H7 (cell line): ENCODE results near the gene SLC35E3. TPM values are rescaled to one million over a fixed set of nuclear protein-coding genes. Genes with fewer than 3 reads are reported as not detected.

Experiments used
- DNase-seq: peaks from one replicate; pipeline ENCODE4 v3.0.0; 2012
- H3K27me3 ChIP-seq: 2 replicates; pipeline ENCODE4 v1.6.0; 2011; ENCODE audit warnings: mild to moderate bottlenecking, low read length; ENCODE audit not compliant: control insufficient read depth, insufficient read depth
- H3K36me3 ChIP-seq: replicated peaks from 2 replicates; pipeline ENCODE4 v1.5.1; 2011; ENCODE audit warnings: low read length; ENCODE audit not compliant: control insufficient read depth, insufficient read depth
- H3K4me3 ChIP-seq: 2 replicates; pipeline ENCODE4 v1.5.1; 2011; ENCODE audit warnings: low read depth, mild to moderate bottlenecking, control low read depth, low read length, moderate library complexity; ENCODE audit not compliant: insufficient read depth
- total RNA-seq: library from RNA; depleted of rRNA; stranded (reverse); fragments of >200 nt; shearing (Covaris generic); gene quantifications from 2 replicates; pipeline ENCODE4 v1.2.3, GENCODE V29; 2014

Gene SLC35E3
- total RNA-seq, 1 experiment from 2014 or later: 3.8 TPM

GRCh38 chr12:68761442-68761812 is 15.5 kb downstream of the SLC35E3 start:
- no peak for DNase-seq
- no peaks in the 10 kb centered on the region for H3K27me3 ChIP-seq
- H3K36me3 ChIP-seq: peaks cover 2% of the 10 kb centered on the region
- H3K4me3 ChIP-seq: no peak overlapping the region

GRCh38 chr12:68761901-68762630 is 16.1 kb downstream of the SLC35E3 start:
- Histone ChIP-seq H3K4me3 (no peak overlapping the region), H3K27me3 (no peaks in the 10 kb centered on the region), H3K36me3 (peaks cover 2% of the 10 kb centered on the region)
- no peak for DNase-seq

GRCh38 chr12:68762691-68763090 is 16.7 kb downstream of the SLC35E3 start:
- no peak for DNase-seq
- no peak overlapping the region for H3K4me3 ChIP-seq
- H3K27me3 ChIP-seq: no peaks in the 10 kb centered on the region
- H3K36me3 ChIP-seq: peaks cover 2% of the 10 kb centered on the region

GRCh38 chr12:68765696-68766095 is 19.7 kb downstream of the SLC35E3 start:
- Histone ChIP-seq H3K4me3 (no peak overlapping the region), H3K27me3 (no peaks in the 10 kb centered on the region), H3K36me3 (peaks cover 2% of the 10 kb centered on the region)
- no peak for DNase-seq

GRCh38 chr12:68766646-68767045 is 20.7 kb downstream of the SLC35E3 start:
- H3K36me3 ChIP-seq: peaks cover 2% of the 10 kb centered on the region; the same call in 1 of the 2 replicates
- no peaks in the 10 kb centered on the region for H3K27me3 ChIP-seq
- H3K4me3 ChIP-seq: no peak overlapping the region
- DNase-seq: no peak

- no peak overlapping the region for H3K4me3 ChIP-seq
- DNase-seq: no peak
- H3K27me3 ChIP-seq: no peaks in the 10 kb centered on the region
- peaks cover 2% of the 10 kb centered on the region; the same call in 1 of the 2 replicates for H3K36me3 ChIP-seq
Measured at GRCh38 chr12:68767191-68767590, 21.2 kb downstream of the SLC35E3 start.

- Histone ChIP-seq H3K36me3 (0 out of 2 replicates have a peak, but pooled peaks cover 2% of the 10 kb centered on the region), H3K4me3 (no peak overlapping the region), H3K27me3 (no peaks in the 10 kb centered on the region)
- DNase-seq: no peak
Measured at GRCh38 chr12:68768431-68768939, 22.5 kb downstream of the SLC35E3 start.

- Histone ChIP-seq H3K27me3 (no peaks in the 10 kb centered on the region), H3K4me3 (no peak overlapping the region), H3K36me3 (no peaks in the 10 kb centered on the region)
- no peak for DNase-seq
Measured at GRCh38 chr12:68769941-68770340, 24.0 kb downstream of the SLC35E3 start.

- Histone ChIP-seq H3K36me3 (no peaks in the 10 kb centered on the region), H3K27me3 (no peaks in the 10 kb centered on the region), H3K4me3 (no peak overlapping the region)
- no peak for DNase-seq
Measured at GRCh38 chr12:68771223-68771925, 25.4 kb downstream of the SLC35E3 start.

- H3K27me3 ChIP-seq: no peaks in the 10 kb centered on the region
- no peak for DNase-seq
- H3K36me3 ChIP-seq: no peaks in the 10 kb centered on the region
- H3K4me3 ChIP-seq: no peak overlapping the region
Measured at GRCh38 chr12:68772714-68773113, 26.7 kb downstream of the SLC35E3 start.

GRCh38 chr12:68773582-68773981 is 27.6 kb downstream of the SLC35E3 start:
- Histone ChIP-seq H3K27me3 (no peaks in the 10 kb centered on the region), H3K4me3 (no peak overlapping the region)
- DNase-seq: no peak

GRCh38 chr12:68775121-68775630 is 29.2 kb downstream of the SLC35E3 start:
- DNase-seq: no peak
- Histone ChIP-seq H3K4me3 (no peak overlapping the region), H3K36me3 (no peaks in the 10 kb centered on the region), H3K27me3 (no peaks in the 10 kb centered on the region)

More at GRCh38 chr12:68773582-68773981, 27.6 kb downstream of the SLC35E3 start:
- no peaks in the 10 kb centered on the region for H3K36me3 ChIP-seq

GRCh38 chr12:68776976-68777610 is 31.1 kb downstream of the SLC35E3 start:
- Histone ChIP-seq H3K4me3 (no peak overlapping the region), H3K36me3 (no peaks in the 10 kb centered on the region), H3K27me3 (no peaks in the 10 kb centered on the region)
- no peak for DNase-seq

GRCh38 chr12:68779280-68779679 is 33.3 kb downstream of the SLC35E3 start:
- Histone ChIP-seq H3K4me3 (no peak overlapping the region), H3K36me3 (no peaks in the 10 kb centered on the region), H3K27me3 (no peaks in the 10 kb centered on the region)
- DNase-seq: no peak
